Measurements from ENCODE around the gene BMF. TPM values are rescaled to one million over a fixed set of nuclear protein-coding genes. Genes with fewer than 3 reads are reported as not detected.

BMF gene
- total and polyA plus RNA-seq, 2 experiments from 2014 or later, result 0.40 to 1.1 TPM

GRCh38 chr15:40097968-40098476 lies 10.7 kb downstream of the BMF start:
- DNase-seq, result peak; percentile 68
- 21 to 27% methylated on average over 10 of the region's 10 CpGs for WGBS, 2 experiments (ENCODE audit: low coverage in 1 of 2, low lambda C conversion rate in 2 of 2, missing lambda C conversion rate in 2 of 2)
- Histone ChIP-seq H3F3A (ENCODE audit: insufficient read depth) (peaks cover 26% of the 10 kb centered on the region), H2AFZ (peak overlapping the region; percentile 65), H3K27ac (peak overlapping the region; percentile 90), H3K4me2 (ENCODE audit: unreplicated experiment) (peak overlapping the region; percentile 77), H3K4me3 (no peak overlapping the region), H3K36me3 (ENCODE audit: low read depth) (no peaks in the 10 kb centered on the region), H3K9ac (peak overlapping the region; percentile 78), H4K20me1 (ENCODE audit: insufficient read depth) (no peaks in the 10 kb centered on the region), H3K4me1 (ENCODE audit: insufficient read depth) (peaks cover 40% of the 10 kb centered on the region), H3K79me2 (ENCODE audit: insufficient read depth) (no peaks in the 10 kb centered on the region), H3K9me3 (ENCODE audit: low read depth) (no peaks in the 10 kb centered on the region), H3K9me2 (ENCODE audit: insufficient read depth) (no peaks in the 10 kb centered on the region), H3K27me3 (replicated peaks; ENCODE audit: insufficient read depth) (no peaks in the 10 kb centered on the region)
- no peak for TF ChIP-seq EZH2 (IDR thresholded peaks at IDR 0.05; ENCODE audit: insufficient read depth, poor library complexity, severe bottlenecking)
- no peak for TF ChIP-seq EZH2phosphoT487 (IDR thresholded peaks at IDR 0.05; ENCODE audit: insufficient read depth, low read depth)
- in situ Hi-C loops (cut with MboI), result no loop called here

GRCh38 chr15:40097096-40097967 lies 11.3 kb downstream of the BMF start:
- no peak for DNase-seq
- 66 to 69% methylated on average over 10 of the region's 10 CpGs for WGBS, 2 experiments (ENCODE audit: low coverage in 1 of 2, low lambda C conversion rate in 2 of 2, missing lambda C conversion rate in 2 of 2)
- H3K9me3 ChIP-seq (ENCODE audit: low read depth), result no peaks in the 10 kb centered on the region
- H3K4me2 ChIP-seq (ENCODE audit: unreplicated experiment), result no peak overlapping the region
- no peak for TF ChIP-seq EZH2 (IDR thresholded peaks at IDR 0.05; ENCODE audit: insufficient read depth, poor library complexity, severe bottlenecking)
- no peak for TF ChIP-seq EZH2phosphoT487 (IDR thresholded peaks at IDR 0.05; ENCODE audit: insufficient read depth, low read depth)
- H4K20me1 ChIP-seq (ENCODE audit: insufficient read depth), result no peaks in the 10 kb centered on the region
- H3F3A ChIP-seq (ENCODE audit: insufficient read depth), result peaks cover 19% of the 10 kb centered on the region
- no peak overlapping the region for H3K4me3 ChIP-seq
- H3K36me3 ChIP-seq (ENCODE audit: low read depth), result no peaks in the 10 kb centered on the region
- in situ Hi-C loops (cut with MboI), result no loop called here
- no peaks in the 10 kb centered on the region for H3K9me2 ChIP-seq (ENCODE audit: insufficient read depth)
- no peaks in the 10 kb centered on the region for H3K79me2 ChIP-seq (ENCODE audit: insufficient read depth)
- H2AFZ ChIP-seq, result peak overlapping the region; percentile 65
- peak overlapping the region; percentile 78 for H3K9ac ChIP-seq
- H3K27ac ChIP-seq, result 0 out of 2 replicates have a peak overlapping the region, but pooled peaks have one; percentile 90
- H3K4me1 ChIP-seq (ENCODE audit: insufficient read depth), result peaks cover 40% of the 10 kb centered on the region
- no peaks in the 10 kb centered on the region for H3K27me3 ChIP-seq (replicated peaks; ENCODE audit: insufficient read depth)

DNA sequence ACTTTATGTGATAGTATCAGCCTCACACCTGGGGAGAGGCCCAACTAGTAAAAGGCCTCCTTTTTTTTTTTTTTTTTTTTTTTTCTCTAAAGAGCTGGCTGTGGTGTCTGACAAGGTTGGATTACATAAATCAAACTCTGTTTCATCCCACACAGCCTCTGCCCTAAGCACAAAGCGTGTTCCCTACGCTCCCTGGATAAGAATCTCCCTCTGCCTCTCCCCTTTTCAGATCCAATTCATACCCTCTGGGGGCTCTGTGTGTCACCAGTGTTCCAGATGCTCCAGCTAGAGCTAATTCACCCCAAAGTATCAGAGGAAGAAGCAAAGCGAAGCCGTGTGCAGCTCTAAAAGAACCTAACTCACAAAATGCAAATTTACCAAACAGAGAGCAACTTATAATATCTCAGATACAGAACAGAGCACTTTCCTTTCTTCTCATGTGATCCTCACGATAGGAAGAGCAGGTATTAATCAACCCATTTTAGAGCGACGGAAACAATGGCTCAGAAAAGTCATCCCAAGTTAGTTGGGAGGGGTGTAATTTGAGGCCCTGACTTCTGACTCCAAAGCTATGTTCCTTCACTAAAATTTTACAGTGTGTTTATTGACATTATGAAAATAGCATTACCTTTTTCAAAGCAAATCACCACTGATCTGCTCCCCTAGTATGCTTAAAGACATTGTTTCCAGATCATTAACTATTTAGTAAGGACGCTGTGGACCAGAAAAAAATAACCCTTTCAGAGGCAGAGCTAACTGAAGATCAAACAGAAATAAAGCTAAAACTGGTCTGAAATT lies 12.4 kb downstream of the BMF start:
- no peaks in the 10 kb centered on the region for H3K79me2 ChIP-seq (ENCODE audit: insufficient read depth)
- no peaks in the 10 kb centered on the region for H3K36me3 ChIP-seq (ENCODE audit: low read depth)
- H3K4me3 ChIP-seq, result no peak overlapping the region
- in situ Hi-C loops (cut with MboI), result no loop called here
- H3K9me3 ChIP-seq (ENCODE audit: low read depth), result no peaks in the 10 kb centered on the region
- peaks cover 16% of the 10 kb centered on the region for H3F3A ChIP-seq (ENCODE audit: insufficient read depth)
- no peak for TF ChIP-seq EZH2phosphoT487 (IDR thresholded peaks at IDR 0.05; ENCODE audit: insufficient read depth, low read depth)
- TF ChIP-seq EZH2 (IDR thresholded peaks at IDR 0.05; ENCODE audit: insufficient read depth, poor library complexity, severe bottlenecking), result no peak
- 66 to 74% methylated on average over 8 of the region's 8 CpGs for WGBS, 2 experiments (ENCODE audit: low coverage in 1 of 2, low lambda C conversion rate in 2 of 2, missing lambda C conversion rate in 2 of 2)
- no peak overlapping the region for H3K27ac ChIP-seq
- H4K20me1 ChIP-seq (ENCODE audit: insufficient read depth), result no peaks in the 10 kb centered on the region
- no peak overlapping the region for H2AFZ ChIP-seq
- H3K4me2 ChIP-seq (ENCODE audit: unreplicated experiment), result no peak overlapping the region
- H3K4me1 ChIP-seq (ENCODE audit: insufficient read depth), result peaks cover 47% of the 10 kb centered on the region
- DNase-seq, result no peak
- H3K9me2 ChIP-seq (ENCODE audit: insufficient read depth), result no peaks in the 10 kb centered on the region
- H3K27me3 ChIP-seq (replicated peaks; ENCODE audit: insufficient read depth), result no peaks in the 10 kb centered on the region
- H3K9ac ChIP-seq, result no peak overlapping the region

DNA sequence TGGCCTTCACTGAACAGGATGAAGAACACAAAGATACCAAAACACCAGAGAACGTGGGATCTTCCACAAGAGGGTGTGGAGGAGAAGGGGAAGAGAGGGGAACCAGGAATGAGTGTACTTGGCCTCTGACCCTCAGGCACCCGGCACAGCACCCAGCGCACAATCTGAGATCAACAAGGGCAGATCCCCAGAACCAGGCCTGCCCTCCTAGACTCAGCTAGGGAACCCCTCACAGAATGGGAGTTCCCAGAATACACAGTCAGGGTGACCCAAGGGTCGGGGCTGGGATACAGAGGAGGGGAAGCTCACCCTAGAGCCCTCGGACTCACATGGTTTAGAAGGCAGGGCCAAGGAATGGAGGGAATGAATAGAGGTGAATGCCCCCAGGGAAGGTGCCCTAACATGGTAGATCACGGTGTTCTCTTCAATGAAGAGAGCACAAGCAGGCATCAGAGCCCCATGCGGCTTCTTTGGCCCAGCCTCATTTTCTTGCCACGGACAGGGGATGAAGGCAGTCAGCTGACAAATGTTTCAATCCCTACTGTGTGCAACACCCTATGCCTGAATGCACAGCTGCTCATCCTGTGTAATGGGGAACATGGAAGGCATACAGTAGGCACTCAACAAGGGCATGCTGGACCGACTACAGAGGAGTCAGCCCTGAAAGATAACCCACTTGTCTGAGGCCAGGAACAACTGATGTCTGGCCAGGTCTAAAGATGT lies 13.1 kb downstream of the BMF start:
- TF ChIP-seq EZH2 (IDR thresholded peaks at IDR 0.05; ENCODE audit: insufficient read depth, poor library complexity, severe bottlenecking), result no peak
- TF ChIP-seq EZH2phosphoT487 (IDR thresholded peaks at IDR 0.05; ENCODE audit: insufficient read depth, low read depth), result no peak
- H3K9me2 ChIP-seq (ENCODE audit: insufficient read depth), result no peaks in the 10 kb centered on the region

More for the DNA sequence above, 13.1 kb downstream of the BMF start:
- H3K27me3 ChIP-seq (replicated peaks; ENCODE audit: insufficient read depth), result no peaks in the 10 kb centered on the region
- H3F3A ChIP-seq (ENCODE audit: insufficient read depth), result peaks cover 16% of the 10 kb centered on the region
- H3K79me2 ChIP-seq (ENCODE audit: insufficient read depth), result no peaks in the 10 kb centered on the region
- in situ Hi-C loops (cut with MboI), result no loop called here
- H3K4me1 ChIP-seq (ENCODE audit: insufficient read depth), result peaks cover 47% of the 10 kb centered on the region
- DNase-seq, result no peak
- H4K20me1 ChIP-seq (ENCODE audit: insufficient read depth), result no peaks in the 10 kb centered on the region
- H3K9ac ChIP-seq, result no peak overlapping the region
- H2AFZ ChIP-seq, result no peak overlapping the region
- H3K36me3 ChIP-seq (ENCODE audit: low read depth), result no peaks in the 10 kb centered on the region
- WGBS, 2 experiments (ENCODE audit: low coverage in 1 of 2, low lambda C conversion rate in 2 of 2, missing lambda C conversion rate in 2 of 2), result 69 to 78% methylated on average over 8 to 9 of the region's 9 CpGs
- H3K4me3 ChIP-seq, result no peak overlapping the region
- H3K9me3 ChIP-seq (ENCODE audit: low read depth), result no peaks in the 10 kb centered on the region
- H3K4me2 ChIP-seq (ENCODE audit: unreplicated experiment), result no peak overlapping the region
- H3K27ac ChIP-seq, result no peak overlapping the region
